RKO (cell line): Measurements from ENCODE around the gene DYNLRB1.
A peak's percentile ranks its signal among the peaks of the same experiment; 100 is the strongest.

ENCODE experiments used
- DNase-seq: peaks from one replicate; pipeline ENCODE4 v3.0.0-alpha.2; 2016; ENCODE audit warnings: low spot score

The DYNLRB1 gene

GRCh38 chr20:34558320-34559218 is 42.3 kb downstream of the DYNLRB1 start, which contains the start of gene MAP1LC3A:
Gene MAP1LC3A (plus strand): TSS chr20:34558718. CDS start chr20:34558869, 151 bp downstream.
- no peak for DNase-seq

DNA sequence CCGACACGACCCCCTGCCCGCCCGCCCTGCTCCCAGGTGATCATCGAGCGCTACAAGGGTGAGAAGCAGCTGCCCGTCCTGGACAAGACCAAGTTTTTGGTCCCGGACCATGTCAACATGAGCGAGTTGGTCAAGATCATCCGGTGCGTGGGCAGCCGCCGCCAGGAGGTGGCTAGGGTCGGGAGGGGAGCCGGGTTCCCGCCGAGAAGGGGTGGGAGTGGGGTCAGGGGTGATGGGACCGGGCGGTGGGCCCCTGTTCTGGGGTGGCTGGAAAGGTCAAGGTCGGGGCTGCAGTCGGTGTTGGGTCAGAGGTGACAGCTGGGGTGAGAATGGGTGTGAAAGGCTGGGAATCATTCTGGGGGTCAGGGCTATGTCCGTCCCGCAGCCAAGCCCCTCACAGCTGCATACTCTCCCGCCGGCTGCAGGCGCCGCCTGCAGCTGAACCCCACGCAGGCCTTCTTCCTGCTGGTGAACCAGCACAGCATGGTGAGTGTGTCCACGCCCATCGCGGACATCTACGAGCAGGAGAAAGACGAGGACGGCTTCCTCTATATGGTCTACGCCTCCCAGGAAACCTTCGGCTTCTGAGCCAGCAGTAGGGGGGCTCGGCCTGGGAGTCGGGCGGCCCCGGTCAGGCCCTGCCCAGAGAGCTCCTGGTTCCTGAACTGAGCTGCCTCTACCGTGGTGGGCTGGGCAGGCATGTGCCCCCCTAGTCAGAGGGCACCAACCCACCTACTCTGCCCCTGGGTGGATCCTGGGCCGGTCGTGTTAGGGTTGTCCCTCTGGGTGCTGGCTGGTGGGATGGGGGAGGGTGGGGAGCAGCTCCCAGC is 43.3 kb downstream of the DYNLRB1 start:
- no peak for DNase-seq

GRCh38 chr20:34560141-34560523 is 43.9 kb downstream of the DYNLRB1 start:
- no peak for DNase-seq

DNA sequence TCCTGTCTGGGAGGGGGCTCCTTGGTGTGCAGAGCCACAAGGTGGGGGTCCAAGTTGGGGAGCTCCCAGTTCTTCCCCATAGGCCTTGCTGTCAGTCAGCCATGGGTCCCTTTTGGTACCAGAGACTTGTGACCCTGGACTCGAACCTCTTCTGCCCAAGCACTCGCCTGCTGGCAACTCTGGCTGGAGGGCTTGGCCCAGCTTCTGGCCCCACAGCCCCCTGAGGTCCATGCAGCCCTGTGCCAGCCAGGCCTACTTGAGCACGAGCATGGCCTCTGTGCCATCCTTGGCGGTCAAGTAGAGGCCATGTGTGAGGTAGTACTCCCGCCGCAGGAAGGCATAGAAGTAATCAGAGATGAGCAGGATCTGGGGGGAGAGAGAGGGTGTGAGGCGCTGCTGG is 44.4 kb downstream of the DYNLRB1 start:
- no peak for DNase-seq

GRCh38 chr20:34561661-34562060 is 45.4 kb downstream of the DYNLRB1 start:
- DNase-seq = no peak

GRCh38 chr20:34562641-34563040 is 46.4 kb downstream of the DYNLRB1 start:
- peak; percentile 20 for DNase-seq

GRCh38 chr20:34564833-34565232 is 48.6 kb downstream of the DYNLRB1 start:
- DNase-seq = no peak

DNA sequence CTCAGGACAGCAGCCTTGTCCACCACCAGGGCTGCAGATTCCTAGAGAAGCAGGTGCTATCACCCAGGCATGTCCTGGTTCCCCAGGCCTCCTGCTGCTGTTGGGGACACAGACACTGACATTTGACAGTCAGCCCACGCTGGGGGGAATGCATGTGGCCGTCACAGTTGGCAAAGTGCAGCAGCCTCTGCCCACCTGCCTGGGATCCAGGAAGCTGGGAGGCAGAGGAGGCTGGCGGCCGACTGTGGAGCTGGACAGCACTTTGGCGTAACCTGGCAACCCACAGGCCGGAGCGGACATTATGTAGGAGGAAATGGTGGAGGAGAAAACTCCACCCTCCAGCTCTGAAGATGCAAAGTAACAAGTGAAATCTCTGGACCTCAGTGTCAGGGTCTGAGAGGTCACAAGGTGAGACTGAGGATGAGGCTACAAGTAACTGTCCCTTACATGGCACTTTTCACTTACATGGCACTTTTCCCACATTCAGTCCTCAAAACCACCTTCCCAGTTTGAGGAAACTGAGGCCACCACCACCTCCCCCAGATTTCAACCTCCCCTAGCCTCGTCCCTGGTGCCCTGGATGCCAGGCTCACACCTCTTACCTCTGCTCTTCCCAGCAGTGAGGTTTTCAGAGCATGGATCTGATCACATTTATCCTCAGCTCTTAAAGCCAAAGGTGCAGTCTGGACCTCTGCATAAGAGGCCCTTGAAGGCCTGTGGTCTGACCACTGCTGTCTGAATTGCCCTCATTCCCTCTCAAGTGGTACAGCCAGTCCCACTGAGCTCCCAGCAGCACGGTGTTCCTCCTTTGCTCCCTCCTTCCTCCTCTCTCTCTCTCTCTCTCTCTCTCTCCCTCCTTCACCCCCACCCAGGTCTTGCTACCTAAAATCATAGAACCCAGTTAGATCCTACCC is 51.0 kb downstream of the DYNLRB1 start:
- no peak for DNase-seq

DNA sequence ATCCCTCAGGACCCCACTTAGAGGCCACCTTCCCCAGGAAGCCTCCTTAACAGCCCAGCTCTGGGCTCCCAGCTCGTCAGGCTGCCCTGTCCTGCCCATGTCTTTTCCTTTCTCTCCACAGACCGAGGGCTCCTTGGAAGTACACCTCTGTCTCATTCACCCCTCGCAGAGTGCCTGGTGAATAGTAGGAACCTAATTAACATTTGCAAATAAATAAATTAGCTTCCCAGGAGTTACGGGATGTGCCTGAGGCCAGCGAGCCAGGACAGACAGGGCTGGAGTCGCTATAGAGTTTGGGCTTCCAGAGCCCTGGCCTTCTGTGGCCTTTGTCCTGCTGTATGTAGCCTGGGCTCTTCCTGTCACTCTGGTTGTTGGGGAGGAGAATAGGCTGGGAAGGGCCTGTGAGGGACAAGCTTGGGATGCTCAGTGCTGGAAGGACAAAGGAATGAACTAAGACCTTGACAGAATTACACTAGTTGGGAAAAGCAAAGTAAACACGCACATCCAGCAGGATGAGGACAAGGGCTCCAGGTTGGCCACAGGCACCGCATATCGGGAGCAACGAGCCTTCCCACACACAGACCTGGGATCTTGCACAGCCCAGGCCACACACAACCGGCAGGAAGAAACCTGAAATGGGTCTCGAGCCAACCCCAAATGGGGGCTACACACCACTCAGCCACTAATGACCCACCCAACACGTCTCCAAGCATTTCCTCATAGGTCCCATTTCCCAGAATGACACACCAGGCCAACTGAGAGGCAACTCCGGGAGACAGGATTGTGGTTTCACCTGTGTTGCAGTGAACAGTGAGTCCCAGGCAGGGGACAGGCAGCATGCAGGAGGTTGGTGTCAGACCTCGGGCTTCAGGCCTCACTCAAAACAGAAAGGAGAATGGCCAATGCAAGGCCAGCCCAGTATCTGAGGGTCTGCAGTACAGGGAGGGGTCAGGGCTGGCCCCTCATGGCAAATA is 52.0 kb downstream of the DYNLRB1 start:
- no peak for DNase-seq

GRCh38 chr20:34569598-34569997 is 53.4 kb downstream of the DYNLRB1 start:
- DNase-seq = peak; percentile 30

DNA sequence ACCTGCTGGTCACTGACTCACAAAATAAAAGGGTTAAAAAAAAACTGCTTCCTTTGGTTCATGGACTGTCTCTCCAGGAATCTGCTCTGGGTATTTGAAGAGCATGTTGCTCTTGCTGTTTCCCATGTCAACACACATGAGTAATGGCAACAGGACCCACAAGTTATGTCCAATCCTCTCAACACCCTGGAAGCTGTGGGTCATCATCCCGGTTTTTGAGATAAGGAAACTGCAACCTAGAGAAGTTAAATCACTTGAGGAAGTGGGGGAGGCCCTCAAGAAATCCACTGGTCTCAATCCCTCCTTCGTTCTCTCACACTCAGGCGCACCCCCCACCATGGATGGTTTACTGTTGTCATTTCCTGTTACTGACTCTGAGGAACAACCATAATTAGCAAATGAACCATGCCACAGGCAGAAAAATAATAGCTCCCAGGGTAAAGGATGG is 54.7 kb downstream of the DYNLRB1 start:
- peak; percentile 35 for DNase-seq

- DNase-seq = no peak
Observed at GRCh38 chr20:34571753-34572152, 55.5 kb downstream of the DYNLRB1 start.

DNA sequence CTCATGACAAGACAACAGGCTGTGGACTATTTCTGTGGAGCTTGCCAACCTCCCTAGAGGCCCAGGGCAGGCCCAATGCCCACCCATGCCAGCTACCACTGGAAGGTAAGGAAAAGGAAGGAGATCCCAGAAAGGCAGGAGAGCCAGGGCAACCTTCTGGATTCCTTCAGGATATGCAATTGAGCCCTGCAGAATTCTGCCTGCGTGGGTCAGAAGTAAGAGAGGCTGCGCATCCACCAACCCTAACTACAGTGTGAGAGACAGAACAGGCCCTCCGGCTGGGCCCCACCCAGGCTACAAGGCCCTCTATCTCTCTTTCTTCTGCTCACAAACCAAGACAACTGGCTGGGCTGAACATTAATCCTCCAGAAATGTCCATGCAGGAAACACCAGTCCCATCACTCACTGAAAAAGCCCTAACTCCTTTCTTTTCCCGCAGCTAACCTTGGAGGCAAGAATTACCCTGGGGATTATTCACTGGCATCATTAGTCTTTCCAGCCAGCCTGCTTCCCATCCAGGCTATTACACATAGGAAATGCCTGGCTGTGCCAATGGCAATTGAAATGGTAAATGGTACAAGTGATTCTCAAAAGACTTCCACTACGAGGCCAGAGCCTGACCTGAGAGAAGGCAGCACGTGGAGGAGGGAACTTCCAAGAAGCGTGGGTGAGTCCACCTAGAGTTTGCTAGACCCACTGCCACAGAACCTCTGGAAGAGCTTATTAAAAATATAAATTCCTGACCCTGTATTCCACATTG is 57.5 kb downstream of the DYNLRB1 start:
- DNase-seq = no peak

DNA sequence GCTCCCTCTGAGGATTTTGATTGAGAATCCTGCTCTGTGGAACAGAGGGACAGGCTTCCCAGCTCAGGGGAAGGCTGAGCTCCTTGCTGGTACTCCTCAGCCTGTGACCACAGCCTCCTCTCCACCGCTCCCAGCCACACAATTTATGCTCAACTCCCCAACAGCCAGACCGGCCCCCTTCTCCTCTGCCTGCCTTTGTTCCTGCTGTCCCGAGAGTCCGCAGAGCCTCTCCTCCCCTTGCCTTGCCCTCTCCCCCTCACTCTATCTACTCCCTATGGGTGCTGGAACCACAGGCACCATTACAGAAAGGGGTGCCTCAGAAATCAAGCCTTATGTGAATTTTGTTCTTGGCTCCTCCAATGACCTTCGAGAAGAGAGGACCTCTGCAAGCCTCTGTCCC is 58.2 kb downstream of the DYNLRB1 start:
- no peak for DNase-seq

DNA sequence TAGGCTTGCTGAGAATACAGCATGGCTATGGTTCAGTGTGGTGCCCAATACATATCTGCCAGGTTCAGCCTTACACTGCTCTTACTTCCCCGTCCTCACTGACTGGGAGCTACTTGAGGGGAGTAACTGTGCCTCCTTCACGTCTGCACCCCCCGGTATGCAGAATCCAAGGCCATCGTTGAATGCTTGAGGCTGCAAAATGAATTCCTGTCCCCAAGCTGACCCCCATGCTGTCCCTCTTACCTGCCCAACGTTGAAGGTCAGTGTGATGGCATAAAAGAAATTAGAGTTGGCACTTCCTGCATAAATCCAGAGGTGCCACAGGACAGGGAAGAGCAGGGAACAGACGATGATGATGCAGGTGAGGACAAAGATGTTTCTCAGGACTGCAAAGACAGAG is 58.6 kb downstream of the DYNLRB1 start:
- DNase-seq = no peak

DNA sequence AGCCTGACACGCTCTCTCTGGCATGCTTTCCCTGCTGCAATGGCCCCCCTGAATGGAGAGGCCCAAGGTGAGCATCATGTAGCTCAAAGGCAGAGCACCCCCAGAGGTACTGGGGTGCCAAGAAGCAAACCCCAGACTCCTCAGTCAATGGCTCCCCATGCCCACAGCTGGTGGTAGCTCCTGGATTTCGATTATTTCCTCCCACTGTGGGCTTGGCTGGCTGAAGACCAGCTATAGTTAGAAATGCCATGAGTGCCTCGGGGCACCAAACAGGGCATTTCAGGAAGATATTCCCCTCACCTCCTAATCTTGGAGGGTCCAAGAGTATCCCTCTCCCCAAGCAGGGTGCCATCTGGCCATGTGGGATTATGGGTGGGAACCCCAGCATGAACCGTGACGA is 59.0 kb downstream of the DYNLRB1 start:
- no peak for DNase-seq

DNA sequence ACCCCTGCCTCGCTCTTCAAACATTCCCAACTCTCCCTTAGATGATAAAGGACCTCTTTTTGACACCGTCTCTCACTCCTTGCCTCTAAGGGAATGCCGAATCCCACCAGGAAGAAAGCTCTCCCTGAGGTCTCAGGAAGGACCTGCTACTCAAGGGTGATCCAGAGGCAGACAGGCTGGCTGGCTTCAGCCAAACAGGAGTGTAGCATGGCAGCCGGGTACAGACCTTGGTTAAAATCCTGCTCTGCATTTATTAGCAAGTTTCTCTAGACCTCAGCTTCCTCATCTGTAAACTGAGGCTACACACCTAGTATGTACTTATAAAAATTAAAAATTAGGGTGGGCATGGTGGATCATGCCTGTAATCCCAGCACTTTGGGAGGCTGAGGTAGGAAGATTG is 59.5 kb downstream of the DYNLRB1 start:
- no peak for DNase-seq

- DNase-seq = no peak
Observed at GRCh38 chr20:34577061-34577460, 60.8 kb downstream of the DYNLRB1 start.

GRCh38 chr20:34578025-34578424 is 61.8 kb downstream of the DYNLRB1 start:
- no peak for DNase-seq

DNA sequence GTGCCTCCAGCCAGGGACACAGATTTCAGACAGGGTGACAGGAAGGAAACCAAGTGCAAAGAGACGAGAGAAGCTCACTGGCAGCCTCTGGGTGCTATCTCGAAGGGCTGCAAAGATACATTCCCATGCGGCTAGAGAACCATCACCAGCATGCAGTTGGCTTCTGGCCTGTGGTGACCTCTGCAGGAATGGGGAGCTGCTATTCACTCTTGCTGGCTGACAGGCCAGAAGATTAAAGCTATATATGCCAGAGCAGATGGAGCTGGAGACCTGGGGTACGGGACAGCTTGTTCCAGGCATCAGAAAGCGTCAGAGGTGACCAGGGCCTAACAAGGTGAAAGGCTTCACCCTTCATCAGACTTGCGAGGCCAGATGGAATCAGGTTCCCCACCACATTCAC is 62.3 kb downstream of the DYNLRB1 start:
- no peak for DNase-seq
